HG03571 (cell line): ENCODE measurements around the gene SCUBE3.

Source experiments
- ATAC-seq: cut with Tn5 transposase; IDR thresholded peaks from one replicate; pipeline ENCODE4 v1.9.1; 2021; ENCODE audit not compliant: unreplicated experiment

The SCUBE3 gene

DNA sequence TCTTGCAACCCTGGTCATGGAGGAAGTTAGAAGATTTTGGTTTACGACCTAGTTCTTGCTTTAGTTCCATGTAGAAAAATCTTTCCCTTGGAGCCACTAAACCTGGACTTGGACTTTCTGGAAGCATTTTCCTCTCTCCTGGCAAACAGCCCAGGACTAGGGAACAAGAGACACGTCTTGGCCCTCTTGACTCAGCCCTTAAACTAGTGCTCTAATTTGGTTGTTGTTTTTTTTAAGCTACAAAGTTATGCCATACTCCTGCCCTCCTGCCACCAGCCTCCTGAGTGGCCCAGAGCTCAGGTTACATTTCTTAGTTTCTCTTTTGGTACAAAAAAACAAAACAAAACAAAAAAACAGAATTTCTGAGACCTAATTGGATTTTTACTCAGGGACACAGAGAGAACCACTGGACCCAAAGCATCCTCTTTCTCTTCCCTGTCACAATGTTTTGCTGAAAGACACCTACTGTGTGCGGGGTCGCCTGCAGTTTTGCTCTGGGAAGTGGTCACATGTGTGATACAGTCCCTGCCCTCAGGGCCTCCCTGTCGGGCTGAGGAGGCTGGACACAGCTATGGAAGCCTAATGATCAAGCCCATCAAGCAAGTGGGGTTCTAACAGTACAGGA, 32.3 kb upstream of the SCUBE3 start:
- no peak for ATAC-seq

DNA sequence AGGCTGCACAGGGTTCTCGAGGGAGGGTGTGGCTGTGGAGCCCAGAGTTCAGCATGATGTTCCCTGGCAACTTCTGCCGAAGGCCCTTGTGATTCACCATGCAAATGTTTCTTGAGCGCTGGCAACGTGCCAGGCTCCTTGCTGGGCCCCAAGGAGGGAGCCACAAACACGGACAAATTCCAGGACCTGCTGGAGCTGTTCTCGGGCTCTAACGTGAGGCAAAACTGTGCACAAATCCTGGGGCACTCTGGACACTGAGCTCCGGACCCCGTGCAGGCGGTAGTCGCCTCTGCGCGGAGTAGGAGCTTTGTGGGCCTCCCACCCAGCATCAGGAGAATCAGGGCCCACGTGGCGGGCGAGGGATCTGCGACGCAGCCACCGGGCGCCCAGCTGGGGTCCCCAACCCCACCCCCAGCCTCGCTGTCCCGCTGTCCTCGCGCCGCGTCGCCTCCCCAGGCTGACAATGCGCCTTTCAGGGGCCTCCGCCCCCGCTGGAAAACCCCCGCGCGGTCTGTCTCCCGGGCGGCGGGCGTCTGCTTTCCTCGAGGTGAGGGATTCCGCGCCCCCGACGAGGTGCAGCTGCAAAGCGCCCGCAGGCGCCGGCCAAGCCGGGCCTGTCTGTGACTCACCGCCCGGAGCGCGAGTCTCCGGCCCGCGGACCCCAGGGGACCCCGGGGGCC, 31.7 kb upstream of the SCUBE3 start:
- no peak for ATAC-seq

DNA sequence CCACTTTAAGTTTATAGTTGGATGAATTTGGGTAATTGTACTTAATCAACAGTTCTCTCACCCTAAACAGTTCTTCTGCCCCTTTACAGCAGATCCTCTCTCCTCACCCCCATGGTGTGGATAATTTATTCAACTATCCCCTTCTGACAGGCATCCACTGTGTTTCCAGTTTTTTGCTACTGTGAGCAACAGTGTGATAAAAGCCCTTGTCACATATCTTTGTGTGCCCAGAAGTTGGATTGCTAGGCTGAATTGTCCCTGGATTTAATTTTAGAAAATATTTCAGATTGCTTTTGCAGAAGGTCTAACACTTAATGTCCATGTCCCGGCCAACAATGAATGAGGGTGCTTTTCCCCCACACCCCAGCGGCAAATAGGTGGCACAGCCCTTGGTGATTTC, 30.5 kb upstream of the SCUBE3 start:
- no peak for ATAC-seq

- no peak for ATAC-seq
Measured at GRCh38 chr6:35183935-35184334, 29.8 kb upstream of the SCUBE3 start.

DNA sequence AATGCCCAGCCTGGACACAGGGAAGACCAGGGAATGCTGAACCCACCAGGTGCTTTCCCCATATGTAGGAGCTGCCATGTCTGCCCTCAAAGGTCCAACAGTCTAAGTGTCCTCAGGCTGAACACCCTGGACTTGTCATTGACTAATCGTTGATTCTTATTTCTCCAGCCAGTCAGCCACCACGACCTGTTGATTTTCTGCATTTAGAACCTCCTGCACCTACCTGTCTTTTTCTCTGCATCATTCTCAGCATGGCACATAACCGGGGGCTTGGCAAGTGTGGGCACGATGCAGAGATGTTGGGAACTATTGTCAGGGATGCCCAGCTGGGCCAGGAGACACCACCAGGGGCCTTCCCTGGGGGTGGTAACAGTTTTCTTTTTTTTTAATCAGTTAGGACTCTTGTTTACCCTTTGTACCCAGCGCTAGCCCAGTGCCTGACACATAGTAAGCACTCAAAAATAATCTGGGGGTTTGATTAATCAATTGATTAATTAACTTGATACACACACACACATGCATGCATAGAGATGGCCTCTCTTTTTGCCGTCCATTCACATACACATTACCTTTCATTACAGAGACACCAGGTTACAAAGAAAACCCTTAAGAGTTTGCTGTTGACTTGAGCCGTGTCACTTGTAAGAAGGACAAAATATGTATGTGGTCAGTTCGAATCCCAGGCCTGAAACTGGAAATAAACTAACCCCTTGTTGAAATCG, 29.0 kb upstream of the SCUBE3 start:
- no peak for ATAC-seq

GRCh38 chr6:35185302-35185681, 28.5 kb upstream of the SCUBE3 start:
- no peak for ATAC-seq

DNA sequence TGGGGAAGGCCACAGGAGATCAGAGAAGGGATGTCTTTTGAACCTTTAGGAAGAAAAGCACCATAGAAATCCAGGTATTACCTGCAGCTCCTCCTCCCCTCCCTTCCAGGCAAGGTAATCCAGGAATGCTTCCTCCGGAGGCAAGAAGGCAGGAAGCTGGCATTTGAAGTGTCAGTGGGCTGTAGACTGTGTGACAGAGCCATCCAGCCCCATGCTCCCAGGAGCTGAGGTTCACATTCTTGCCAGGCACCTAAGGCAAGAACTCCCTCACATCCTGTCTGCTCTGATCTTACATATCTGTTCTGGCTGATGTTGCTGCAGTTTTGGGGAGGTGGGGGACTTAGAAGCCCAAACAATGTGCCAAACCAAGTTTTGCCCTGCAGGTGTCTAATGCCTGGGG, 27.8 kb upstream of the SCUBE3 start:
- ATAC-seq, result no peak

DNA sequence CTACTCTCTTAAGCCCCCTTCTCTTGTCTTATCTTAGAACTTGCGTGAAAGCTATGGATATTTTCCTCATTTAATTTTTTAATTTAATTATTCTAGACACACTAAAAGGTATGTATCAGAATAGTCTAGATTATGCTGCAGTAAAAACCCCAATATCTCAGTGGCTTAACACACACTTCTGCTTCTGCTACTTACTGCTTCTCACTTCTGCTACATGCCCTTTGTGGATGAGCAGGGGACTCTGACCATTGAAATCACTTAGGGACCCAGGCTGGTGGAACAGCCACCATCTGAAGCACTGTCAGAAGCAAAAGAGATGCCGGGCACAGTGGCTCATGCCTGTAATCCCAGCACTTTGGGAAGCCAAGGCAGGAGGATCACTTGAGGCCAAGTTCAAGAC, 27.2 kb upstream of the SCUBE3 start:
- no peak for ATAC-seq

GRCh38 chr6:35188886-35189285, 24.9 kb upstream of the SCUBE3 start:
- ATAC-seq, result no peak

DNA sequence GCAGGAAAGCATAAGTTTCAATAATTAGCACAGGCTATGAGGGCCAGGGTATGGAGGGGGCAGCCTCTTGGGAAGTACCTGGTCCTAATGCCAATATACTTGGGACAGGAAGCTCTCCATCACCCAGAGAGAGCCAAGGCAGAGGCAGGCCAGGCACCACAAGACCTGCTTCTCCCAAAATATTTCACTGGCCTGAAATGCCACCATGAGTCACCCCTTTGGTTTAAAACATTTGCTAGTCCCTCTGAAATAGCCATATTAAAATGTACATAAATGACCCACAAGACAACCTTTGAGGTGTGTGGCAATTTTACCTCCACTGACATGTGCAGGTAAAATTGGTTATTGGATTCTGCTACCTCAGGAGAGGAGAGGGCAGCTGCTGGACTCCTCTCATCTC, 23.4 kb upstream of the SCUBE3 start:
- no peak for ATAC-seq

DNA sequence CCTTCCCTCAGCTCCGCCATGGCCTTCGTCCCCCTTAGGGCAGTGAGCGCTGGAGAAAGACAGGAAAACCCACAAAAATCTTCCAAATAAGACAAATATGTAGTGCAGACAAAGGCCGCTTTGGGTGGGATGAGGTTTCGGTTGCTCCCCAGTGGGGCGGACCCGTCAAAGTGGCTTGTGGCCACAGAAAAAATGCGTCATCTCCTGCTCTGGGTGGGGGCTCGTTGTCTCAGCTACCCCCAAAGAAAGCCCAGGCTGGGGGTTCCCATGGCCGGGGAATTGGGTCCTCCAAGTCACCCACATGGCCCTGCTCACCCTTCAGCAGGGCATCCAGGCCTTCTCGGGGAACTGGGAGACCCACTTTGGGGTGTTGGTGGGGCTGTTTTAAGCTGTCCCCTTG, 21.9 kb upstream of the SCUBE3 start:
- ATAC-seq, result no peak

- ATAC-seq, result no peak
Measured at GRCh38 chr6:35192301-35192860, 21.4 kb upstream of the SCUBE3 start.

DNA sequence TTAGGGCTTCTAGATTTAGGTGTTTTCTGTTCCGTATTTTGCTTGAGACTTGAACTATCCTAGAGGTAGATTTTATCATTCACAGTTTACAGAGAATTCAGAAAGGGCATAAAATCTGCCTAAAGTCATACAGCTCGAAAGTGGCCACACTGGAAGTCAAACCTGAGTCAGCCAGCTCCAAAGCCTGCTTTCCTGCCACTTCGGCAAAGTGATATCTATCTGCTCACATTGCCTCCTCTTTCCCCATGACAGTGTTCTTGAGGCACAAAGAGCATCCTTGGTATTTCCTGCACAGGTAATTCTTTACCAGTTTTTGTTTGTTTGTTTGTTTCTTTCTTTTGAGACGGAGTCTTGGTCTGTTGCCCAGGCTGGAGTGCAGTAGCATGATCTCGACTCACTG, 19.4 kb upstream of the SCUBE3 start:
- no peak for ATAC-seq

GRCh38 chr6:35195120-35195780, 18.5 kb upstream of the SCUBE3 start:
- ATAC-seq, result no peak

DNA sequence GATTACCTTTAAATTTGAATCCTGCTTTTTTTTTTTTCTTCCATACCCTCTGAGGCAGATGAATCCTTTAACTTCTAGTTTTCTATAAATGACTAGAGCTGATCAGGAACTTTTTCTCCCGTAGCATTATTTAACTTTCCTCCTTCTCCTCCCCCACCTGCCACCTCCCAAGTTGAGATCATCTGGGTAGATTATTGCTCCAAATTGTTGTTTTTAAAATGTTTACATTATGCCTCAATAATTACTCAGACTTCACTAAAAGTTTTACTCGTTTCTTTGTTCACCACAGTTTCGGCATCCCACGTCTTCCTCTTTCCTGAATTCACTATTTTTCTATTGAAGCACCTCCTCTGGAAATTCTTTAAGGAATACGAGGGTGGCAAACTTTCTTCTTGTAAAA, 16.6 kb upstream of the SCUBE3 start:
- no peak for ATAC-seq

GRCh38 chr6:35199866-35200265, 13.9 kb upstream of the SCUBE3 start:
- no peak for ATAC-seq

DNA sequence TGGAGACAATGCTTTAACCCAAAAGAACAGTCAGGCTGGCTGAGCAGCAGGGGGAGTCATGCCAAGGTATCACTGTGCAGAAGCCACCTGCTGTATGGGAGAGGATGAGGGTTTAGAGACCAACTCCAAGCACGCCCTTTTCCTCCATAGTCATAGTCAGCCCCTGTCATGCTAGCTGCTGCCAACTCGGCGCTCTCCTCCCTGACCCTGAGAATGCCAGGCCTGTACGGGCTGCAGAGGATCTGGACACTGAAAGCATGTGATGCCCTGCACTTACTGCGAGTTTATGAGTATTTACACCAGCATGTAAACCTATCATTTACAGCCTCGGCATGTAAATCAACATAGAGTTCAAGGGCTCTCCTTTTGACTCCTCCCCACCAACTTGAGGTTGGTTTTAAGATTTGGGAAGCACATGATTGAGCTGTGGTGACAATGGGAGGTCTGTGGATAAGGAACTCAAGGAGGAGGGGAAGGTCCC, 11.7 kb upstream of the SCUBE3 start:
- no peak for ATAC-seq

- no peak for ATAC-seq
Measured at GRCh38 chr6:35203152-35203670, 10.5 kb upstream of the SCUBE3 start.

DNA sequence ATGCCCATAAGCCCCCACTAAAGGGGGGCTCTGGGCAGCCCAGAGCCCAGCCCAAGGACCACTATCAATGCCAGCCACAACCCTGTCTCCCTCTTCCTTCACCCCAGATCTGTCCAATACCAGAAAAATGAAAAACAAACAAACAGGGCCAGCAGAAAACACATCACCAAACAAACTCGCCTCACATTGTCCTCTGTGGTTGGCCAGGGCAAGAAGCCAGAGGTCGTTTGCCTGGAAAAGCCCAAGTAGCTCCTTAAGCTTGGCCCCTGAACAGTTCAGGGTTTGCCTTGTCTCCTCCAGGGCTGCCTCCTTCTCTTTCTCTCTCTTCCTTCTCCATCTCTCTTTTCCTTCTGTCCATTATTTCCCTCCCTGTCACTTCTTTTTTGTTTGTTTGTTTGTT, 10.1 kb upstream of the SCUBE3 start:
- no peak for ATAC-seq

DNA sequence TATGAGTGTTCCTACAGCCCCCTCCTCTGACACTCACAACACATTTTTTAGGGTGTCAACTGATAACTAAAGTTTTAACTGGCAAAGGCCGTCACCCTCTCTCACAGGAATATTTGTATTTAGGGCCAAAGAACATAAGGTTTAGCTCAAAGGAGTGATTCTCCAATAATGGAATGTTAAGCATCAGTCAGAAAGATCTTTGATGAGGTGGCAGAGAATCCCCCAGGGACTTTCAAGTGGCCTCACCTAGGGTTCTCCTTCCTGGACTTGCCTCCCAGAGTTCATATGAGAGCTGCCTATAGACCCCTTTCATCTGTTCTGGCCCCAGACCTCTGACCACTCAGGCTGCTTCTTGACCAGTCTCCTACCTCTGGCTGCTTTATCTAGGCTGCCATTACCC, 7.4 kb upstream of the SCUBE3 start:
- no peak for ATAC-seq

GRCh38 chr6:35208419-35208818, 5.3 kb upstream of the SCUBE3 start:
- no peak for ATAC-seq
